Measurements from ENCODE around the gene GNPTG. TPM values are rescaled to one million over a fixed set of nuclear protein-coding genes. Genes with fewer than 3 reads are reported as not detected.

GNPTG gene
- total RNA-seq, 4 donors from 2014 or later: 20.6 to 37.5 (median 30.2) TPM

- ATAC-seq: no peak
- Histone ChIP-seq H3K27ac (no peak overlapping the region), H3K4me1 (no peaks in the 10 kb centered on the region), H3K27me3 (no peaks in the 10 kb centered on the region), H3K36me3 (peaks cover 0 to 42% of the 10 kb centered on the region in 2 donors), H3K9me3 (no peaks in the 10 kb centered on the region), H3K4me3 (no peak overlapping the region)
- TF ChIP-seq CTCF (IDR thresholded peaks at IDR 0.05 in 4 of 5, conservative IDR thresholded peaks at IDR 0.05 in 1 of 5): no peak
- no peak for TF ChIP-seq POLR2A (IDR thresholded peaks at IDR 0.05)
- DNase-seq: no peak
- intact Hi-C loops (cut with DNase I; ENCODE audit: low total_unique reads) (no loop called here), in situ Hi-C loops (cut with MboI; ENCODE audit: low sequenced_read_pairs in 4 of 4) (no loop called here)
Observed at GRCh38 chr16:1393613-1394176, 42.0 kb downstream of the GNPTG start.

- TF ChIP-seq CTCF (IDR thresholded peaks at IDR 0.05 in 4 of 5, conservative IDR thresholded peaks at IDR 0.05 in 1 of 5): no peak
- TF ChIP-seq POLR2A (IDR thresholded peaks at IDR 0.05): no peak
- H3K27me3 ChIP-seq: no peaks in the 10 kb centered on the region
- no peaks in the 10 kb centered on the region for H3K4me1 ChIP-seq
- in situ Hi-C loops (cut with MboI; ENCODE audit: low sequenced_read_pairs in 4 of 4): no loop called here
- H3K9me3 ChIP-seq: no peaks in the 10 kb centered on the region
- peaks cover 0 to 48% of the 10 kb centered on the region in 2 donors for H3K36me3 ChIP-seq
- DNase-seq (no peak), ATAC-seq (no peak)
- H3K27ac ChIP-seq: no peak overlapping the region
- no peak overlapping the region for H3K4me3 ChIP-seq
- intact Hi-C loops (cut with DNase I; ENCODE audit: low total_unique reads): no loop called here
Observed at GRCh38 chr16:1394367-1394951, 42.7 kb downstream of the GNPTG start.

GRCh38 chr16:1395444-1396031 lies 43.8 kb downstream of the GNPTG start:
- ATAC-seq (no peak), DNase-seq (no peak)
- no peak for TF ChIP-seq CTCF (IDR thresholded peaks at IDR 0.05 in 4 of 5, conservative IDR thresholded peaks at IDR 0.05 in 1 of 5)
- TF ChIP-seq POLR2A (IDR thresholded peaks at IDR 0.05): no peak
- Histone ChIP-seq H3K27me3 (no peaks in the 10 kb centered on the region), H3K36me3 (peaks cover 0 to 44% of the 10 kb centered on the region in 2 donors), H3K9me3 (no peaks in the 10 kb centered on the region), H3K4me1 (no peaks in the 10 kb centered on the region), H3K27ac (no peak overlapping the region), H3K4me3 (no peak overlapping the region)
- intact Hi-C loops (cut with DNase I; ENCODE audit: low total_unique reads): no loop called here
- in situ Hi-C loops (cut with MboI; ENCODE audit: low sequenced_read_pairs in 4 of 4): no loop called here

GRCh38 chr16:1397779-1398178 lies 46.0 kb downstream of the GNPTG start:
- Histone ChIP-seq H3K27ac (no peak overlapping the region), H3K27me3 (no peaks in the 10 kb centered on the region), H3K4me3 (no peak overlapping the region), H3K4me1 (no peaks in the 10 kb centered on the region), H3K9me3 (no peaks in the 10 kb centered on the region), H3K36me3 (peaks cover 0 to 51% of the 10 kb centered on the region in 2 donors)
- DNase-seq (no peak), ATAC-seq (no peak)
- in situ Hi-C loops (cut with MboI; ENCODE audit: low sequenced_read_pairs in 4 of 4) (no loop called here), intact Hi-C loops (cut with DNase I; ENCODE audit: low total_unique reads) (no loop called here)
- no peak for TF ChIP-seq CTCF (IDR thresholded peaks at IDR 0.05 in 4 of 5, conservative IDR thresholded peaks at IDR 0.05 in 1 of 5)
- no peak for TF ChIP-seq POLR2A (IDR thresholded peaks at IDR 0.05)

Measured in gastrocnemius medialis (tissue), 4 donors.